ENCODE data around the gene CDH4.

- TF ChIP-seq CTCF (IDR thresholded peaks at IDR 0.05) (no peak), POLR2A (IDR thresholded peaks at IDR 0.05) (no peak)
These were observed 515.0 kb downstream of the CDH4 start for GRCh38 chr20:61766921-61767610.
